ENCODE results near the gene TNIP2.

DNA sequence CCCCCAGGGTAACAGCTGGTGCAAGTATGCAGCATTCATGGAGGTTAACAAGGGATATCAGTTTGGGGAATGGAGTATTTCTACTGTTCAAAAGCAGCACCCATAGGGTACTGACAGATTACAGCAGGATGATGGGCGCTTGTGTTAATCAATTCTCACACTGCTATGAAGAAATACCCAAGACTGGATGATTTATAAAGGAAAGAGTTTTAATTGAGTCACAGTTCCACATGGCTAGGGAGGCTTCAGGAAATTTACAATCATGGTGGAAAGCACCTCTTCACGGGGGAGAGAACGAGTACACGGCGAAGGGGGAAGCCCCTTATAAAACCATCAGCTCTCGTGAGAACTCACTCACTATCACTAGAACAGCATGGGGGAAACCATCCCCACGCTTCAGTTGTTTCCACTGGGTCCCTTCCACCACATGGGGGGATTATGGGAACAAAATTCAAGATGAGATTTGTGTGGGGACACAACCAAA, 64.1 kb downstream of the TNIP2 start:
- TF ChIP-seq, protein P1, sequence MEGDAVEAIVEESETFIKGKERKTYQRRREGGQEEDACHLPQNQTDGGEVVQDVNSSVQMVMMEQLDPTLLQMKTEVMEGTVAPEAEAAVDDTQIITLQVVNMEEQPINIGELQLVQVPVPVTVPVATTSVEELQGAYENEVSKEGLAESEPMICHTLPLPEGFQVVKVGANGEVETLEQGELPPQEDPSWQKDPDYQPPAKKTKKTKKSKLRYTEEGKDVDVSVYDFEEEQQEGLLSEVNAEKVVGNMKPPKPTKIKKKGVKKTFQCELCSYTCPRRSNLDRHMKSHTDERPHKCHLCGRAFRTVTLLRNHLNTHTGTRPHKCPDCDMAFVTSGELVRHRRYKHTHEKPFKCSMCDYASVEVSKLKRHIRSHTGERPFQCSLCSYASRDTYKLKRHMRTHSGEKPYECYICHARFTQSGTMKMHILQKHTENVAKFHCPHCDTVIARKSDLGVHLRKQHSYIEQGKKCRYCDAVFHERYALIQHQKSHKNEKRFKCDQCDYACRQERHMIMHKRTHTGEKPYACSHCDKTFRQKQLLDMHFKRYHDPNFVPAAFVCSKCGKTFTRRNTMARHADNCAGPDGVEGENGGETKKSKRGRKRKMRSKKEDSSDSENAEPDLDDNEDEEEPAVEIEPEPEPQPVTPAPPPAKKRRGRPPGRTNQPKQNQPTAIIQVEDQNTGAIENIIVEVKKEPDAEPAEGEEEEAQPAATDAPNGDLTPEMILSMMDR (IDR thresholded peaks at IDR 0.05), result no peak
- no peak for TF ChIP-seq POLR2A (IDR thresholded peaks at IDR 0.05)
- no peak for TF ChIP-seq POLR2AphosphoS5 (IDR thresholded peaks at IDR 0.05)

Data from suprapubic skin (tissue), 4 donors.